NCI-H2196 treated with DMSO at 0.1 percent for 48 hours (cell line): ENCODE measurements around the gene TOR3A.

Experiments used
- DNase-seq: peaks from one replicate; lab custom pipeline; 2025; ENCODE audit not compliant: unreplicated experiment; lab: John Stamatoyannopoulos, UW

The TOR3A gene

DNA sequence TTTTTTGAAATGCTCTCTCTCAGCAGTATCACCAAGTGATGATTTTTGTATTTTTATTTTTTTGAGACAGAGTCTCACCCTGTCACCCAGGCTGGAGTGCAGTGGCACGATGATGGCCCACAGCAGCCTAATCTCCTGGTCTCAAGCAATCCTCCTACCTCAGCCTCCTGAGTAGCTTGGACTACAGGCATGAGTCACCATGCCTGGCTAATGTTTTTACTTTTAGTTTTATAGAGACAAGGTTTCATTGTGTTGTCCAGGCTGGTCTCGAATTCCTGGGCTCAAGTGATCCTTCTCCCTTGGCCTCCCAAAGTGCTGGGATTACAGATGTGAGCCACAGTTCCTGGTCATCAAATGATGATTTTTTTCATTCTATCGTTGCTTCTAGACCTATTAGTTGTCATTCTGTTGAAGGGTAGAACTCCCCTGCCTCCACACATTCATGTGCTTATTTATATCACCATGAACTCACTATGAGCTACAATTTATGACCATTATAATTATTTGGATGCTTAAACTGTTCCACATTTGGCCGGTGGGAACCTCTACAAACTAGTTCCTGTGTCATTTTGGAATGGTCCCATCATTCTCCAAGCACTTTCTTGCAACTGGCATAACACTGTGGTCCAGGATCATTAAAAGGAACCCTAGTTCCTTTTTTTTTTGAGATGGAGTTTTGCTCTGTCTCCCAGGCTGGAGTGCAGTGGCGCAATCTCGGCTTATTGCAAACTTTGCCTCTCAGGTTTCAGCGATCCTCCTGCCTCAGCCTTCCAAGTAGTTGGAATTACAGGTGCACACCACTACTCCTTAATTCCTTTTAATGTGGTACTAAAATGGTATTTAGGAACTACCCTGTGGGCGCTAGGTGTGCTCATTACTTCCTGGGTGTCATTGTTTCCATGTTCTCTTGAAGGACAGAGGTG, 20.2 kb upstream of the TOR3A start:
- DNase-seq = no peak

DNA sequence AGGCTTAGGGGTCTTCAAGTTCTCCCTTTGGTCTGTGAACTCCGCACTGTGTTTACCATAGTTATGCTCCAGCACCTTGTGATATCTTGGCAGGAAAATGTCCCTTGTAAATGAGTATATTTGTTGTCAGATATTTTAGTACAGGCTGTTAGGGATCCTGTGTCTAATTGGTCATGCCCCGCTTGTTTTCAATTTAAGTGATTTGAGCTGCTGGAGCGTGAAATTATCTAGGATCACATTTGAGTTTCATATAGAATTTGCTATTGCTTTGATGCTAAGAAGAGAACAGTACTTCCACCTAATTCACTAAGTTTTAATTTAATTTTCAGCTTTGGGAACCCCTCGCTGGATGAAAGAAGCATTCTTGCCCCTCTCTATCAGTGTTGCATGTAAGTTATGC, 15.4 kb upstream of the TOR3A start:
- no peak for DNase-seq

DNA sequence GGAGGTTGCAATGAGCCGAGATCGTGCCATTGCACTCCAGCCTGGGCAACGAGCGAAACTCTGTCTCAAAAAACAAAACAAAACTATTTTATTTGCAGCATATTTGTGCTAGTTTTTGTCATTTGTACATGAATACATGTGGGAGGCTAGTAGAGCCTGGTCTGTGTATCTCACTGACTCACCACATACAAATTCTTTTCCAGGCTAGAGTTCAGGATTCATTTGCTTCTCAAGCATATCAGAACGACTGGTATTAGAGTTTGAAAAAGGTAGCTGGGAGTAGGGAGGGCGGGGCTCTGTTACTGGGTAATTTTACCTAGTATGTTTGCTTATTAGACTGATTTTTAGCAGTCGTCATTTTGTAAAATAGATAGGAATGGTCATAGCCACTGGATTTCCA, 4.5 kb upstream of the TOR3A start:
- DNase-seq = no peak

DNA sequence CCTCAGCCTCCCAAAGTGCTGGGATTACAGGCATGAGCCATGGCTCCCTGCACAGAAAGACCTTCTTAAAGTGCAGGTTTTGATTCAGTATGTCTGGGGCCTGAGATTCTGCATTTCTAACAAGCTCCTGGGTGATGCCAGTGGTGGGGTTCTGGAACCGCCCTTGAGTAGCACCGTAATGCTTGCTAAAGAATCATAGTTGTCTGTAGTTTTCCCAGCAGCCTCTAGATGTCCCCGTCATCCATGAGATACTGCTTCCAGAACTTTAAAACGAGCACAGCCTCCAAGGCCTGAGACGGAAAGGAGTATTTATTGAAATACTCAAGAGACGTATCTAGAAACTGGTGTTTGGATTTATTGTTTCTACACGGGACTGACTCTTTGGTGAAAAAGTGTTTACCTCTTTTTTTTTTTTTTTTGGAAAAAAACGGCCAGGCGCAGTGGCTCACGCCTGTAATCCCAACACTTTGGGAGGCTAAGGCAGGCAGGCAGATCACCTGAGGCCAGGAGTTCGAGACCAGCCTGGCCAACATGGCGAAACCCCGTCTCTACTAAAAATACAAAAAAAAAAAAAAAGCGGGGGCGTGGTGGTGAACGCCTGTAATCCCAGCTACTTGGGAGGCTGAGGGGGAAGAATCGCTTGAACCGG, 2.6 kb upstream of the TOR3A start:
- DNase-seq = peak; percentile 60

DNA sequence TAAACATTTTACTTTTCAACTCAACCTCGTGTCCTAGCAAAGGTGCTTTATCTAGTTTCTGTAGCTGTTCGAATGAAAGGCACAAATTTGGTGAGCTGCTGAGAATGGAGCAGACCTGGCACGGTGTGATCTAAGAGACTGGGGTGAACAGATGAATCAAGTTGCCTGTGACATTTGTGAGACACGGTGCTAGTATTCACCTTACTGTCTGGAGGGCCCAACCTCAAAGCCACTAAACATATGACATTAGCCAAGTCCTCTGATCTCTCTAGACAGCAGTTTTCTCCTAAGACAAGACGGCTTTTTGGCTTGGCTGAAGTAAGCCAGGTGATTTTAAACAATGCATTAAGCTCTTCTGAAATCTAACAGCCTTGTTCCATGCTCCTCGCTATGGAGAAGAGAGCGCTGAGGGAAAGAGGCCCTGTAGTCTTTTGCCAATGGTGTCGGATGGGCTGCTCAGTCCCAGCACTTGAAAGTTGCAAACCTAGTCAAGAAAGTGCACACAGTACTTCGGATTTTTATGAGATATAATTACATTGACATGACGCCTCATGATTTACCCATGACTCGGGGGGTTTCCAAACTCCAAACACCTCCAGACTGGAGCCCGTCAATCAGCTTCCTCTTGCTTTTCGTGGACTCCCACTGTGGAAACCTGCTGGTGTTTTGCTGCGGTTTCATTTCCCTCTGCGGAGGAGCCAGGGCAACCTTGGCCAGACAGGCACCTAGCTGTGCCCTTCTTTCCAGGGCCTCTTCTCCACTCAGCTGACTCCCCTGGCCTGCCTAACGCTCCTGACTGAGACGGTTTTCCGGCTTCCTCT, 794 bp upstream of the TOR3A start:
- no peak for DNase-seq

DNA sequence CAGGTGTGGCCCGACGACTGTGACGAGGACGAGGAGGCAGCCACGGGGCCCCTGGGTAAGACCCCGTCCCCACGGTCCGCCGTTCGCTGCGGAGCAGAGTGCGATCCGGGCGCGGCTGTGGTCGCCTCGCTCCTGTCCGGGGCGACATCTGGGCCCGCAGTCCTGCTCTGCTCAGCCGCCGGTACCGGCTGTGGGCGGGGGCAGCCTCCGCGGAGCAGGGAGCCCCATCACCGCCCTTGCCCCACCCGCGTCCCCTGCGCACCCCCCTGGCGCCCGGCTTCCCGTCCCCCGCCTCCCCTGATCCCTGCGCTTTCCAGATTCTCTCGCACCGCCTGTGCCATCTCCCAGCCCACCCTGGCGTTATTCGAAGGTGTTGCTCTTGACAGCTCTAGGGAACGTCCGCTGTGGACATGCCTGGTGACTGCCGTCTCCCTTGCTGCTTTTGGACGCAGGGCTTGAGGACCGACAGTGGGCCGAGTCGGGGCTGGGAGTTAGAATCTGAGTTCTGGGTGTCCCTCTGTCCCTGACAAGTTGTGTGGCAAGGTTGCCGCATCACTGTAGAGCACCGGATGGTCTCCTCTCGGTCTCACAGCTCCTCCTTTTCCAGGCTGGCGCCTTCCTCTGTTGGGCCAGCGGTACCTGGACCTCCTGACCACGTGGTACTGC, 596 bp downstream of the TOR3A start:
- no peak for DNase-seq

DNA sequence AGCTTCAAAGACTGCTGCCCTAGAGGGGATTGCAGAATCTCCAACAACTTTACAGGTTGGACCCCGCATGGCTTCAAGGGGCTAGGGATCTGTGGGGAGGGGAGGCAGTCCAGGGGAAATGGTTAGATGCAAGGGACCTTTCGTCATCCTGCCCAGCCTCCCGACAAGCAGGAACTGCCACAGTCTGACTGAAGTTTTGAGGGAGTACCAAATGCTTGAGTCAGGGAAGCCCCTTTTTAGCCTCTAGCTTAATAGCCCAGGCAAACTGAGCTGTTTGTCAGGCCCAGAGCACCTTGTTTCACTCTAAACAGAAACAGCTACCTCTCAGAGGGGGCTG, 1.1 kb downstream of the TOR3A start:
- DNase-seq = no peak

DNA sequence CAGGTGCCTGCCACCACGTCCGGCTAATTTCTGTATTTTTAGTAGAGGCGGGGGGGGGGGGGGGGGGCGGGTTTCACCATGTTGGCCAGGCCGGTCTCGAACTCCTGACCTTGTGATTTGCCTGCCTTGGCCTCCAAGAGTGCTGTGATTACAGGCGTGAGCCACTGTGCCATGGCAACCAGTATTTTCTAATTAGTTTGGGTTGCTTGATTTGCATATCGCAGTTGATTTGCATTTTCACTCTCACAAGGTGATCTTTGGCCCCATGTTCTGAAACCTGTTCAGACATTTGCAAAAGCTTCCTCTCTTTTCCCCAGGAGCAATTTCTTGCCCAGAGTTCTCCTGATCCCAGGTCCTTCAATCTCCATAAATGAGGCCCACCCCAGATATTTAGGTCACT, 1.7 kb downstream of the TOR3A start:
- no peak for DNase-seq

DNA sequence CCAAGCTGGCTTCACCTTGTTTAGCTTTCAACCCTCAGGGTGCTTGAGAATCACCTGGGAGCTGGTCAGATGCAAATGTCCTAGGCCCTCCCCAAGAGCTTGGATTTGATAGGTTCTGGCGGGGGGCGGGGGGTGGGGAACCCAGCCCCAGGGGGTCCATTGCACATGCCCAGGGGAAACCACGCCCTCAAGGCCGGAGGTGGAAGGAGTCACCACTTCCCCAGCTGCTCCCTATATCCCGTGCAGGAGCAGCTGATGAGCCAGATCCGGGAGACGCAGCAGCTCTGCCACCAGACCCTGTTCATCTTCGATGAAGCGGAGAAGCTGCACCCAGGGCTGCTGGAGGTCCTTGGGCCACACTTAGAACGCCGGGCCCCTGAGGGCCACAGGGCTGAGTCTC, 5.8 kb downstream of the TOR3A start:
- no peak for DNase-seq

DNA sequence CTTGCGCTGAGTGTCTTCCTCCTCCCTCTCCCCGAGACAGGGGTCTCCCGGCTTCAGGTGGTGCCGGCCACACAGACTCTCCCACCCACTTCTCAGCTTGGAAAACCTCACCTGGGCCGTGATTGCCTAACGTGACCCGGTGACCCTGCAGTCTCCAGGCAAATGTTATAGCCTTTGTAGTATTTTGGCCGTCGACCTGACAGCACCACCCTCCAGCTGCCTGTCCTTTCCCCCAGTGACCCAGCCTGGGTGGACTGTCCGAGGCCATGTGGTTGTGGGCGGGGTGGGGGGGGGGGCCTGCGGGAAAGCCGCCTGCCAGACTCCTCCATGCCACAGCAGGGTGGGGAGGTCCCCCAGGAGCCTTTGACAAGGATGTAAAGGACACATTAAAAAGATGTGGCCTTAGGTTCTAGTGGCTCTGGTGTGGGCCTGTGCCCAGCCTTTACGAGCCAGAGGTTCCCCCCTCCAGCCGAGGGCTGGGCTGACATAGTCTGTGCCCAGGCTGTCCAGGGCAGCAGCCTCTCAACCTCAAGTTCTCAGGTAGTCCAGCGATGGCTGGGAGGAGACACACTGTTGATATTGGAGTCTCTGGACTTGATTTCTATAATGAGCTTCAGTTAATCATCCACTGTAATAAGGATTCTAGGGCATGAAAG, 8.1 kb downstream of the TOR3A start:
- DNase-seq = no peak

DNA sequence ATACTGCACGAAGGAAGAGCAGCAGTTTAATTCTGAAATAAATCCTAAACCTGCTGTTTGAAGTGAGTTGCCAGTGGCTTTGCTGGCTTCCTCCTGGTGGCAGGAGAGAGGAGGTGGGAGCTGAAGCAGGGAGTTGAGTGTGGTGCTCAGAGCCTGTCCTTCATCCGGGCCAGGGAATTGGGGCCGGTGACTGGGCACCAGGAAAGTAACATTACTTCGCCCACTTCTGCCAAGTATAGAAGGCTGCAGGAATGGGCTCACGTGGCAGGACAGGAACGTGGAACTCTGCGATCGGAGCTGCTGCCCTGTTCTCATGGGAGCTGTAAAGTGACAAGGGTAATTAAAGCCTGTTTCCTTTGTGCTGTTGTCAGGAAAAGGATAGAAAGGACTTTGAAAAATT, 8.7 kb downstream of the TOR3A start:
- no peak for DNase-seq

DNA sequence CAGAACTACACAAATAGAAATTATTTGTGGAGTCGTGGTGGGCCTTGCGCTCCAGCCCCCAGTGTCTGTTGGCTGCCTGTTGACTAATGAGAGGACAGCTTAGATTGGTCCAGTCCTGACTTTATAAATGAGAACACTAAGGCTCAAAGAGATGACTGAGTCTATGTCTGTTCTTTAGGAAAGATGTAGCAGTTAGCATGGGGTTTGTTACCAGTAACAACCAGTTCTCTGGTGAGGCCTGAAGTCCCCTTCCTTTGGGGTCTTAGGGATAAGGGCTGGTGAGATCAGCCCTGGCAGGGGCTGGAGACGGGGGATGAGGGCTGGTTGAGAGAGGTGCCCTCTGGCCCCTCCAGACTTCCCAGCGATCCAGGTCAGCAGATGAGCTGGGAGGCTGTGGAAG, 9.1 kb downstream of the TOR3A start:
- DNase-seq = no peak

DNA sequence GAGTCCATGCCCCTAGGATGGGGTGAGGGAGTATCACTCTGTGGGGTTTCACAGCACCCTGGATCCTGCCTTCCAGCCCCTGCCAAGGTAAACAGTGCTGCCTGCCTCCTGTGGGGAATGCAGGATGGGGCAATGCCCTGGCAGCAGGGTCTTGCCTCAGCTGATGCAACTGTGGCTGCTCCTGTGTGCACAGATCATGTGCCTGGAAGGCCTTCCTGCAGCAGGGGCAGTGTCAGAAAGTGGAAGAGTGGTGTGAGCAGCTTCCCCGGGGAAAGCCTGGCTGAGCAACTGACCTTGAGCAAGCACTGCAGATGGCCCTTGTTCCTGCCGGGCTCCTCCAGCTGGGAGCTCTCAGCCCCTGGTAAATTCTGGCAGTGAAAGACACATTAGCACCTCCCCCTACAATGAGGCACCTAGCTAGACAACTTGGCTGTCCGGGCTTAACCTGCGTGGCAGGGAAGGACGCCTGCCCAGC, 9.9 kb downstream of the TOR3A start:
- DNase-seq = peak; percentile 14

DNA sequence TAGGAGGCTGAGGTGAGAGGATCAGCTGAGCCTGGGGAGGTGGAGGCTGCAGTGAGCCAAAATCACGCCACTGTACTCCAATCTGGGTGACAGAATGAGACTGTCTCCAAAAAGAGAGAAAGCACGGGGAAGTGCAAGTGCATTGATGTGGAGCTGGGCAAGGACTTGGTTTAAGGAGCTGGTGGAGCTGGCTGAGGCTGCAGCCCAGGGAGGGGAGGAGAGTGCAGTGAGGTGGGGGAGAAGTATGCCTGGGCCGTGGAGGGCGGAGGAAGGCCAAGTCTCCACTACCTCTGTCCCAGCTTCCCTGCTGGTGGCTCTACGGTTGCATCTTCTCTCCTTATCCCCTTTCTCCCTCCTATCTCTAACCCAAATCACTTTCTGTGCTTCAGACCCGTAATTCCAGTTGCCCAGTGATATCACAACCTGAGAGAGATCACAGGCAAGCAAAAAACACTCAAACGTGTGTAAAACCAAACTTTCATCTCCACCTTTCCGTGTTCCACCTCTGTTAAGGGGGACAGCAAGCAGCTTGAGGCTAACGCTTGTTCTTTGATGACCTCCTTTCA, 11.1 kb downstream of the TOR3A start:
- no peak for DNase-seq

DNA sequence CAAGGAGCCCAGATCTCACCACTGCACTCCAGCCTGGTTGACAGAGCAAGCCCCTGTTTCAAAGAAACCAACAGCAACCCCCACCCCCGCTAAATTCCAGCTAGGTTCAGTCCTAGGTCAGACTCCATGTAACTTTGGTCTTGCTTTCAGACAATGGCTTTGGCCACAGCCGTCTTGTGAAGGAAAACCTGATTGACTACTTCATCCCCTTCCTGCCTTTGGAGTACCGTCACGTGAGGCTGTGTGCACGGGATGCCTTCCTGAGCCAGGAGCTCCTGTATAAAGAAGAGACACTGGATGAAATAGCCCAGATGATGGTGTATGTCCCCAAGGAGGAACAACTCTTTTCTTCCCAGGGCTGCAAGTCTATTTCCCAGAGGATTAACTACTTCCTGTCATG, 12.9 kb downstream of the TOR3A start:
- no peak for DNase-seq

DNA sequence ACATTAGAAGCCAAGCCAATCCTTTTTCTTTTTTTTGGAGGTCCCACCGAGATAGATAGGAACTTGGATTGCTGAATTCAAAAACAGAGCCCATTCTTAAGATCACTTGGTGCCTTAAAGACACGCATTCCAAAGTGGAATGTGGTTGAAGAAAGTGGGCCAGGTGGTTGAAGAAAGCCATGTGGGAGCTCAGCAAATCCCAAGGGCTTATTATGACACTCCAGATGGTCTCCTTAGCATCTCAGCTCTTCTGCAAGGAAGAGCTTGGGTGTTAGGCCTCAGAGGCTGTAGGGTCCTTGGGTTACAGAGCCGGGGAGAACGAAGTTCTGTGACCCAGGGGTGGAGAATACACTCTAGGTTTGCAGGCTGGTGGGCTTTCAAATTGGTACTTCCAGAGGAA, 13.5 kb downstream of the TOR3A start:
- DNase-seq = no peak

DNA sequence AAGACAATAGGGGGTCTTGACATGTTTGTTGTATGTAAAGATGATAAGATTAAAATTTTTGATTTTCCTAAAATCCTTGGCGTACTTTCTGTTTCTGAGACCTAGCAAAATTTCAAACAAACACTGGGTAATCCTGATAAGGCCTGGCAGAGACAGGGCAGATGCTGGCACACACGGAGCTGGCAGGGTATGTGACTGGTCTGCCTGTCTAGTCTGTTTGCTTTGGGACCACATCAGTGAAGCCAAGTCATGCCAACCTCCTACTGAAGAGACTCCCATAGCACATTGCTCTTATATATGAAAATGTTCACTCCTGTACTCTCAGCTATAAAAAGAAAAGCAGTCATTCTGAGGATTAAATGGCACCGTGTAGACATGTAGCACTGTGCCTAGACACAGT, 14.1 kb downstream of the TOR3A start:
- DNase-seq = no peak

DNA sequence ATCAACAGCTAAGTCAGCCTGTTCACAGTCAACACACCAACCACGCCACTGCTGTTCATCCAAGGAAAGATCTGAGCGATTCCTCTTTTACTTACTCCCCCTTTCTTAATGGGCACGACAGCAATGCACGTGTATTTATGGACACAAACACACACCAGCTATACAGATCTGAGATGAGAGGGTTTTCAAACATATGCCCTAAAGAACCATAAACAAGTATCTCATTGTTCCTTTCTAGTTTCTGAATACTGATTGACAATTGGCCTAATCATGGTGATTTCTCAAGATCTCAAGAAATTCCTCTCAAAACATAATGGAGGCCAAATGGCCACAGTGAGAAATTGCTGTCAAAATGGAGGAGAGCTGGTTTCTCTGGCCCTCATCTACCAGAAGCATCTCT, 18.0 kb downstream of the TOR3A start:
- no peak for DNase-seq

DNA sequence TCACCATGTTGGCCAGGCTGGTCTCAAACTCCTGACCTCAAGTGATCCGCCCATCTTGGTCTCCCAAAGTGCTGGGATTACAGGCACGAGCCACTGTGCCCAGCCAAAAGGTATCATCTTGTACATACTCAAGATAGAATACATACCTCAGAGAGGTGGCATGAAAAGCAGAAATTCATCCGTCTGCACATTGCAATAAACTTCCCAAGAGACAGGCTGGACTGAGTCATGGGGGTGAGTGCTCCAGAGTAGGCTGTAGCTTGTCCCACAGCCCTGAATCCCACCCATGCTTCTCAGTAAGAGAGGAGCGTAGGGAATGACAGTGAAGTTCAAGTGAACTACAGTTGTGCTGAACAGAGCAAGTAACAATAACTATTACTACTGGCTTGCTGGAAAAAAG, 19.7 kb downstream of the TOR3A start:
- DNase-seq = no peak

DNA sequence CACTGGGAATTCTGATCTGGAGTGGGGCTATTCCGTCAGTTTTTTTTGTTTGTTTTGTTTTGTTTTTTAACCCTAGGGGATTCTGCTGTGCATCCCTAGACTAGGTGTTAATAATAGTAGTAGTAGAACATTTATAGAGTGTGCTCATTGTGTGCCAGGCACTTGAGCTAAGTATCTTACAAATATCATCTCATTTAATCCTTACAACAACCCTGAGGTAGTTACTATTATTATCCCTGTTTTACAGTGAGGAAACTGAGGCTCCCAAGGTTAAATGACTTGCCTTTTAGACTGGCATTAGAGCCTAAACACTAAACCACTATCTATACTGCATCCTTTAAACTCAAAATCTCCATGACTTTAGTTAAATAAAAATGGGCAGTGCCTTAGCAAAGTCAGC, 22.1 kb downstream of the TOR3A start:
- no peak for DNase-seq
